ENCODE measurements around the gene RAB40B. TPM values are rescaled to one million over a fixed set of nuclear protein-coding genes. Genes with fewer than 3 reads are reported as not detected.

RAB40B gene
- total RNA-seq, 3 donors from 2014 or later = 8.8 to 25.6 (median 12.8) TPM

GRCh38 chr17:82716203-82717010 lies 17.9 kb upstream of the RAB40B start, which contains the start of gene FN3KRP:
Gene FN3KRP (plus strand): TSS chr17:82716706. CDS start chr17:82716756, 50 bp downstream.
- peak; percentile 94 to 95 for DNase-seq (ENCODE audit: low spot score in 2 of 2)
- Histone ChIP-seq H3K36me3 (no peaks in the 10 kb centered on the region), H3K27me3 (no peaks in the 10 kb centered on the region), H3K9me3 (no peaks in the 10 kb centered on the region), H3K27ac (peak within 1 kb of the TSS; percentile 81 to 82), H3K4me3 (peak within 1 kb of the TSS; percentile 62 to 94 (median 67)), H3K4me1 (peaks cover 4 to 6% of the 10 kb centered on the region in 2 donors)
- TF ChIP-seq CTCF (IDR thresholded peaks at IDR 0.05) = no peak
- no peak for TF ChIP-seq POLR2A (IDR thresholded peaks at IDR 0.05)
- TF ChIP-seq POLR2AphosphoS5 (IDR thresholded peaks at IDR 0.05) = peak in 2 of 3 donors; percentile 19 to 71
- intact Hi-C loops (cut with DNase I; ENCODE audit: low total_unique reads) = no loop called here

- intact Hi-C loops (cut with DNase I; ENCODE audit: low total_unique reads) = no loop called here
- H3K4me3 ChIP-seq = no peak overlapping the region
- DNase-seq (ENCODE audit: low spot score in 2 of 2) = no peak
- H3K4me1 ChIP-seq = peaks cover 4 to 6% of the 10 kb centered on the region in 2 donors
- no peaks in the 10 kb centered on the region for H3K27me3 ChIP-seq
- H3K9me3 ChIP-seq = no peaks in the 10 kb centered on the region
- TF ChIP-seq CTCF (IDR thresholded peaks at IDR 0.05) (no peak), POLR2A (IDR thresholded peaks at IDR 0.05) (no peak), POLR2AphosphoS5 (IDR thresholded peaks at IDR 0.05) (no peak)
- no peak overlapping the region for H3K27ac ChIP-seq
- H3K36me3 ChIP-seq = no peaks in the 10 kb centered on the region
These were observed 14.7 kb upstream of the RAB40B start for GRCh38 chr17:82713071-82713723.

DNA sequence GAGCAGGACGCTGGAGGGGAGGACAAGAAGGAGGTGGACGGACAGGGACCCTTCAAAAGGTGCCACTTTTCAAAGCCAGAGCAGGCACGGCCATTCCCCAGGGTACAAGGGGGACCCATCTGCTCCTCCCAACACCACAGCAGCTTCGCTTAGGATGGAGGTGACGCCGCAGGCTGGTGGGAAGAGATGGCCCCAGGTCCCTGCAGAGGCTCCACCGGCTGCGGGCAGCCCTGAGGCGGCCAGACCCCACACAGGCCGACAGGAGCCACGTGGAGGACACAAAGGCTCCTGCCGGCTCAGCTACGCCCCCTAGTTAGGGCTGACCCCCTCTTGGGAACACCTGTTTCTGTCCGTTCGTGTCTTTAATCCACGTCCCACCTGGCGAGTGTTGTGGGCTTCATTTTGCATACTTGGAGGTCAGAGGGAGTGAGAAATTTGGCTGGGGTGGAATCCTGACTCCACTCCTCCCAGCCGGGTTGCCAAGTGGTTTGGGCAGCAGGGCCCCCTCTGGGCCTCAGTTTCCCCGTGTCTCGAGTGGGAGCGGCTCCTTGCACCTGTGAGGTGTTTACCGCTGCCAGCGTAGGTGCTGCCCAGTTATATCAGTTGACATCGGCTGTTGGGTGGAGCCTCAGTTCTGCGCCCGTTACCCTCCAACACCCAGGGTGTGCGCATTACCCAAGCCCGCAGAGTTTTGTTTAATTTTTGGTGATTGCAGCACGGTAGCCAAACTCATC lies 12.2 kb upstream of the RAB40B start:
- no peaks in the 10 kb centered on the region for H3K4me1 ChIP-seq
- H3K36me3 ChIP-seq = no peaks in the 10 kb centered on the region
- H3K4me3 ChIP-seq = no peak overlapping the region
- intact Hi-C loops (cut with DNase I; ENCODE audit: low total_unique reads) = no loop called here
- H3K27ac ChIP-seq = no peak overlapping the region
- TF ChIP-seq POLR2A (IDR thresholded peaks at IDR 0.05) = no peak
- no peak for TF ChIP-seq CTCF (IDR thresholded peaks at IDR 0.05)
- TF ChIP-seq POLR2AphosphoS5 (IDR thresholded peaks at IDR 0.05) = no peak
- H3K9me3 ChIP-seq = no peaks in the 10 kb centered on the region
- no peak for DNase-seq (ENCODE audit: low spot score in 2 of 2)
- no peaks in the 10 kb centered on the region for H3K27me3 ChIP-seq

DNA sequence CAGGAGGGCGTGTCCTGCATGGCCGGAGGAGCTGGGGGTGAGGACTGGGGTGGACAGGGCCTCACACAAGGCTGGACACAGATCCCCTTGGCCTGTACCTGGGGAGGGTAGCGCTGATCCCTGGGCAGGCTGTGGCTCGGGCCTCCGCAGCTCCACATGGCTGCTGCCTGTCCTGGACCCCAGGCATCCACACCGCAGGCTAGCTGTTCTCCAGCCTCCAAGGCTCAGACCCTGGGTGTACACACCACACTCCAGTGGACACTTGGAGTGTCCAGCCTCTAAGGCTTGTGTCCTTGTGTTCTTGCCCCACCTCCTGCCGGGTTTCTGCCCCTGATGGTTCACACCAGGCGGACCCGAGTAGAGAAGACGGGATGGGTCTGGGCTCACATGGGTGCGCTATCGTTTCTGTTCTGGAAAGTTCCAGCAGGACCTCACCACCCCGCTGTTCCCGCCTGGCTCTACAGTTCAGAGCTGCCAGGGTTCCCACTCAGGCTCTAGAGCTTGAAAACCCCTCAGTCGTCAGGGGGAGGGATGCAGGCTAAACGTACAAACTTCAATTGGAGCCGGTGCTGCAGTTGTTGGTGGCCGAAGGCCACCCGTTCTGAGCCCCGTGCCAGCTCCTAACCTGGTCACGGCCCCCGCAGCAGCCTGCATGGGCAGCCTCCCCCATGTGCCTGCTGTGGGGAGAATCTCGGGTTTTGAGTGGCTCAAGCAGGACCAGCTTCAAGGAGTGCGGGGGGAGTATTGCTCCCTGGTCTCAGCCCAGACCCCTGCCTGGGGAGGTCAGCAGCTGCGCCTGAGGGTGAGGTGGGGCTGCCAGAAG lies 11.4 kb upstream of the RAB40B start:
- Histone ChIP-seq H3K27ac (no peak overlapping the region), H3K4me1 (no peaks in the 10 kb centered on the region), H3K27me3 (no peaks in the 10 kb centered on the region), H3K9me3 (no peaks in the 10 kb centered on the region), H3K36me3 (no peaks in the 10 kb centered on the region), H3K4me3 (no peak overlapping the region)
- TF ChIP-seq POLR2AphosphoS5 (IDR thresholded peaks at IDR 0.05) (no peak), POLR2A (IDR thresholded peaks at IDR 0.05) (no peak), CTCF (IDR thresholded peaks at IDR 0.05) (no peak)
- intact Hi-C loops (cut with DNase I; ENCODE audit: low total_unique reads) = no loop called here
- no peak for DNase-seq (ENCODE audit: low spot score in 2 of 2)

All from breast epithelium (tissue), 4 donors.